Measurements from ENCODE around the gene MEGF11.

DNA sequence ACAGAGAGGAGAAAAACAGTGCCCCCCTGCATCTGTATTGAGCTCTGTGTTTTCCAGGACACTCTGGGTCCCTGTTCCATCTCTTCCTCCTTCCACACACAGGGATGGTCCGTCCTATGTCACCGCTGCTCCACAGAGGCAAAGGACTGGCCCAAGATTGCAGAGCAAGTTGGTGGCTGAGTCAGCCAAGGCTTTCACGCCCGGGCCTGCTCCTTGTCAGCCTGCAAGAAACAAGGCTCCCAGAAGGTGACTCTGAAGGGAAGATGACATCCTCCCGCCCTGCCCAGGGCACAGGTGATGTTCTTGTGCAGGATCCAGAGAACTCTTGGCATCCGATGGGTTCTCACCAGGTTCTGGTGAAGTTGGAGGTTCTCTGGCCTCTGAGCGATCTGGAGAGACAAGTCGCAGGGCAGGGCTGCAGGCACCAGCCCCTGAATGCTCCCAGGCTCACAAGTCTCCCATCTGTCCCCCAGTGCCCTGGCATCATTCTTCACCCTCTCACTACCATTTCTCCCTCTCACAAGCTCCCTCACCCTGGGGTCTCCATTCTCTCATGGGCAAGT, 138.6 kb downstream of the MEGF11 start:
- TF ChIP-seq, protein P1, sequence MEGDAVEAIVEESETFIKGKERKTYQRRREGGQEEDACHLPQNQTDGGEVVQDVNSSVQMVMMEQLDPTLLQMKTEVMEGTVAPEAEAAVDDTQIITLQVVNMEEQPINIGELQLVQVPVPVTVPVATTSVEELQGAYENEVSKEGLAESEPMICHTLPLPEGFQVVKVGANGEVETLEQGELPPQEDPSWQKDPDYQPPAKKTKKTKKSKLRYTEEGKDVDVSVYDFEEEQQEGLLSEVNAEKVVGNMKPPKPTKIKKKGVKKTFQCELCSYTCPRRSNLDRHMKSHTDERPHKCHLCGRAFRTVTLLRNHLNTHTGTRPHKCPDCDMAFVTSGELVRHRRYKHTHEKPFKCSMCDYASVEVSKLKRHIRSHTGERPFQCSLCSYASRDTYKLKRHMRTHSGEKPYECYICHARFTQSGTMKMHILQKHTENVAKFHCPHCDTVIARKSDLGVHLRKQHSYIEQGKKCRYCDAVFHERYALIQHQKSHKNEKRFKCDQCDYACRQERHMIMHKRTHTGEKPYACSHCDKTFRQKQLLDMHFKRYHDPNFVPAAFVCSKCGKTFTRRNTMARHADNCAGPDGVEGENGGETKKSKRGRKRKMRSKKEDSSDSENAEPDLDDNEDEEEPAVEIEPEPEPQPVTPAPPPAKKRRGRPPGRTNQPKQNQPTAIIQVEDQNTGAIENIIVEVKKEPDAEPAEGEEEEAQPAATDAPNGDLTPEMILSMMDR (IDR thresholded peaks at IDR 0.05) = no peak
- no peak for TF ChIP-seq POLR2A (IDR thresholded peaks at IDR 0.05)
